HEK293T (cell line): ENCODE measurements around the gene GPNMB.
"Not testable (repeated sequence)": the region's sequence is repeated elsewhere in the genome, so short reads cannot be mapped to it uniquely, and the experiment has no call there.

ENCODE experiments used
- CTCF ChIA-PET: fragments of 350-600 bp; formaldehyde crosslinking; extraction: SDS; loops from one replicate; lab custom pipeline; 2021; ENCODE audit warnings: antibody characterized with exemption, inconsistent platforms; lab: Yijun Ruan, JAX
- POLR2A ChIA-PET: fragments of 350-600 bp; formaldehyde crosslinking; extraction: SDS; loops from one replicate; lab custom pipeline; 2020; ENCODE audit warnings: antibody characterized with exemption, inconsistent platforms; lab: Yijun Ruan, JAX
- DNase-seq: peaks from one replicate; pipeline ENCODE4 v3.0.0; 2012; ENCODE audit warnings: mixed read lengths; ENCODE audit errors: extremely low spot score
- ARNT ChIP-seq: fragments of 450-650 bp; IDR thresholded peaks from 2 replicates; pipeline ENCODE4 v1.6.1; 2017; ENCODE audit warnings: mild to moderate bottlenecking
- BHLHE40 ChIP-seq: fragments of 450-650 bp; IDR thresholded peaks from 2 replicates; pipeline ENCODE4 v1.6.1; 2016; ENCODE audit warnings: mild to moderate bottlenecking, moderate library complexity, borderline replicate concordance
- CTBP1 ChIP-seq: fragments of 450-650 bp; IDR thresholded peaks from 2 replicates; pipeline ENCODE4 v1.6.1; 2016; ENCODE audit warnings: borderline replicate concordance
- ELF4 ChIP-seq: fragments of 450-650 bp; IDR thresholded peaks from 2 replicates; pipeline ENCODE4 v1.6.1; 2017; ENCODE audit warnings: antibody characterized with exemption
- FOXA1 ChIP-seq: fragments of 450-650 bp; IDR thresholded peaks from 2 replicates; pipeline ENCODE4 v1.6.1; 2016; ENCODE audit warnings: mild to moderate bottlenecking
- FOXK2 ChIP-seq: fragments of 450-650 bp; IDR thresholded peaks from 2 replicates; pipeline ENCODE4 v1.6.1; 2016; ENCODE audit warnings: mild to moderate bottlenecking
- FOXM1 ChIP-seq: fragments of 450-650 bp; IDR thresholded peaks from 2 replicates; pipeline ENCODE4 v1.6.1; 2017; ENCODE audit warnings: mild to moderate bottlenecking, borderline replicate concordance
- HDGF ChIP-seq: fragments of 450-650 bp; IDR thresholded peaks from 2 replicates; pipeline ENCODE4 v1.6.1; 2017; ENCODE audit warnings: antibody characterized with exemption, borderline replicate concordance
- L3MBTL2 ChIP-seq: fragments of 450-650 bp; conservative IDR thresholded peaks from 2 replicates; pipeline ENCODE4 v1.6.1; 2016; ENCODE audit warnings: mild to moderate bottlenecking
- LEF1 ChIP-seq: fragments of 450-650 bp; IDR thresholded peaks from 2 replicates; pipeline ENCODE4 v1.6.1; 2017; ENCODE audit warnings: mild to moderate bottlenecking, borderline replicate concordance
- NFRKB ChIP-seq: fragments of 450-650 bp; IDR thresholded peaks from 2 replicates; pipeline ENCODE4 v1.6.1; 2016; ENCODE audit warnings: mild to moderate bottlenecking, moderate library complexity
- SP1 ChIP-seq: fragments of 450-650 bp; IDR thresholded peaks from 2 replicates; pipeline ENCODE4 v1.6.1; 2017
- SUZ12 ChIP-seq: fragments of 450-650 bp; IDR thresholded peaks from 2 replicates; pipeline ENCODE4 v1.6.1; 2016; ENCODE audit warnings: mild to moderate bottlenecking
- TARDBP ChIP-seq: fragments of 450-650 bp; IDR thresholded peaks from 2 replicates; pipeline ENCODE4 v1.6.1; 2016
- ZNF384 ChIP-seq: fragments of 450-650 bp; IDR thresholded peaks from 2 replicates; pipeline ENCODE4 v1.6.1; 2016
- TF ChIP-seq, protein P1 (sequence below): fragments of 450-650 bp; IDR thresholded peaks from 2 replicates; pipeline ENCODE4 v1.6.1; 2016

GPNMB gene

DNA sequence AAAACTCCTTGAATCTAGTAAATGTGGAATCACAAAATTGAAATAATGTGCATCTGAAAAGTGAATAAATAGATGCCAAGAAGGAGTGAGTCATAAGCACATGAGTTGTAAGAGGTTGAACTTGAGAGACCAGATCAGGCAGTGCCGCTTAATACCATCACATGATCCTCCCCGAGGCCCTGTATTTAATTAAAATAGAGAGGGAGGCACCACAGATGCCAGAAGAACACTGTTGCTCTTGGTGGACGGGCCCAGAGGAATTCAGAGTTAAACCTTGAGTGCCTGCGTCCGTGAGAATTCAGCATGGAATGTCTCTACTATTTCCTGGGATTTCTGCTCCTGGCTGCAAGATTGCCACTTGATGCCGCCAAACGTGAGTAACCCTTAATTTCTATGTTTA is at the start of gene GPNMB:
Gene GPNMB, plus strand, starts transcription at position 221 of the 400 bp plus-strand sequence. Its CDS starts 83 bp downstream, at position 304.
- CTCF ChIA-PET = no interaction called here
- POLR2A ChIA-PET = no interaction called here
- DNase-seq = no peak
- TF ChIP-seq TARDBP (no peak), SP1 (no peak), ZNF384 (no peak), HDGF (no peak), FOXK2 (no peak), LEF1 (no peak), ARNT (no peak), SUZ12 (no peak), FOXM1 (no peak), L3MBTL2 (no peak), FOXA1 (no peak)
- TF ChIP-seq, protein P1, sequence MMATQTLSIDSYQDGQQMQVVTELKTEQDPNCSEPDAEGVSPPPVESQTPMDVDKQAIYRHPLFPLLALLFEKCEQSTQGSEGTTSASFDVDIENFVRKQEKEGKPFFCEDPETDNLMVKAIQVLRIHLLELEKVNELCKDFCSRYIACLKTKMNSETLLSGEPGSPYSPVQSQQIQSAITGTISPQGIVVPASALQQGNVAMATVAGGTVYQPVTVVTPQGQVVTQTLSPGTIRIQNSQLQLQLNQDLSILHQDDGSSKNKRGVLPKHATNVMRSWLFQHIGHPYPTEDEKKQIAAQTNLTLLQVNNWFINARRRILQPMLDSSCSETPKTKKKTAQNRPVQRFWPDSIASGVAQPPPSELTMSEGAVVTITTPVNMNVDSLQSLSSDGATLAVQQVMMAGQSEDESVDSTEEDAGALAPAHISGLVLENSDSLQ = no peak

DNA sequence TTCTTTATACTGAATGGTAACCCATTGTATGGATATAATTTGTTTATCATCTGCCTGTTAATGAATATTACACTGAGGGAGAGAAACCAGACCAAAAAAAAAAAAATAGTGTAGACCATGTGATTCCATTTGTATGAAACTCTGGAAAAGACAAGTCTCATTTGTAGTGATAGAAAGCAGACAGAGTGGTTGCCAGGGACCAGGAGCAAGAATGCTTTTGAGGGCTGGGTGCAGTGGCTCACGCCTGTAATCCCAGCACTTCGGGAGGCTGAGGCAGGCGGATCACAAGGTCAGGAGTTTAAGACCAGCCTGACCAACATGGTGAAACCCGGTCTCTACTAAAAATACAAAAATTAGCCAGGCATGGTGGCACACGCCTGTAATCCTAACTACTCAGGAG is 48.8 kb upstream of the GPNMB start:
- POLR2A ChIA-PET = not testable (repeated sequence)

DNA sequence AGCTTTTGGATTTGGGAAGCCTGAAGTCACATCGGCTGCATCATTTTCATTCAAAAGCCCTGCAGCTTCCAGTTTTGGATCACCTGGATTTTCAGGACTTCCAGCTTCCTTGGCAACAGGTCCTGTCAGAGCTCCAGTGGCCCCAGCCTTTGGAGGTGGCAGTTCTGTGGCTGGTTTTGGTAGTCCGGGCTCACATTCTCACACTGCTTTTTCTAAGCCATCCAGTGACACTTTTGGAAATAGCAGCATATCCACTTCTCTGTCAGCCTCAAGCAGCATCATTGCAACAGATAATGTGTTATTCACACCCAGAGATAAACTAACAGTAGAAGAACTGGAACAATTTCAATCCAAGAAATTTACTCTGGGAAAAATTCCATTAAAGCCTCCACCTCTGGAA is 46.2 kb upstream of the GPNMB start:
- POLR2A ChIA-PET = no interaction called here
- CTCF ChIA-PET = no interaction called here
- TF ChIP-seq LEF1 (no peak), FOXM1 (no peak), BHLHE40 (no peak), SUZ12 (no peak), ARNT (no peak), FOXK2 (no peak), CTBP1 (no peak), ZNF384 (no peak), L3MBTL2 (no peak), HDGF (no peak), FOXA1 (no peak), ELF4 (no peak), SP1 (no peak)
- TF ChIP-seq, protein P1 = no peak
- DNase-seq = no peak

More for the DNA sequence above, 48.8 kb upstream of the GPNMB start:
- DNase-seq, CTCF ChIA-PET: not testable (repeated sequence)

DNA sequence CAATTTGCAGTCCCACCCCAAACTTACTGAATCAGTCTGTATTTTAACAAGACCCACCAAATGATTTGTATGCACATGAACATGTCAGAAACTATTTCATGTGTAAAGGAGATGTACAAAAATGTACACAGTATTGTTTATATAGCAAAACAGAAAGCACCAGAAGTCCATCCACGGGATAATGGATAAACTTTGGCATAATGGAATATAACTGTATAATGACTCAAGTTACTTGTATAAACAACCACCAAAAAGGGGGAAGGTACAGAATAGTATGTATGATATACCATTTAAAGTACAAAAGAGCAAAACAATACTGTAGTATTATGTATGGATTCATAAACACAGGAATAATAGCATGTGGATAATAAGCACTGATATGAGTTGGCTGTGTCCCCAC is 42.3 kb upstream of the GPNMB start:
- TF ChIP-seq, protein P1 = no peak
- TF ChIP-seq FOXK2 (no peak), SUZ12 (no peak), FOXA1 (no peak), L3MBTL2 (no peak), NFRKB (no peak)
- DNase-seq = no peak
- POLR2A ChIA-PET = no interaction called here
- CTCF ChIA-PET = interaction anchor here (0.6 kb wide), 1 partner anchor 193 kb away, joined by 3 read pairs; no protein-coding TSS in a partner anchor

DNA sequence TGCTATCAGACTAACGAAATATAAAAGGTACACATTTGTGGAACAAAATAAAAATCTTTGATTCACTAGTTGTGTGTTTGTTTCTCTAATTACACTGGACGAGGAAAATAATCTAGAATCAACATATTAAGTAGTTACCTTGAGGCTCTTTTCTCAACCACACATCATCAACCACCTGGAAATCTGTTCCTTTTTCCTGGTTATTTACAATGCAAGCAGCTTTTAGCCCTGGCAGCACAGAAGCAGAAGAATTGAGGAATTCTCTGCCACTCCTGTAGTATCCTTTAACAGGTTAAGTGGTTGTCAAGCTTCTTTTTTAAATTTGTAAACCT is 41.0 kb upstream of the GPNMB start:
- ChIA-PET POLR2A (no interaction called here), CTCF (no interaction called here)
- TF ChIP-seq CTBP1 (no peak), L3MBTL2 (no peak), LEF1 (no peak), NFRKB (no peak), ZNF384 (no peak), SUZ12 (no peak), FOXK2 (no peak), HDGF (no peak), FOXA1 (no peak), BHLHE40 (no peak), ELF4 (no peak), ARNT (no peak), SP1 (no peak), TARDBP (no peak), FOXM1 (no peak)
- TF ChIP-seq, protein P1 = no peak
- no peak for DNase-seq

DNA sequence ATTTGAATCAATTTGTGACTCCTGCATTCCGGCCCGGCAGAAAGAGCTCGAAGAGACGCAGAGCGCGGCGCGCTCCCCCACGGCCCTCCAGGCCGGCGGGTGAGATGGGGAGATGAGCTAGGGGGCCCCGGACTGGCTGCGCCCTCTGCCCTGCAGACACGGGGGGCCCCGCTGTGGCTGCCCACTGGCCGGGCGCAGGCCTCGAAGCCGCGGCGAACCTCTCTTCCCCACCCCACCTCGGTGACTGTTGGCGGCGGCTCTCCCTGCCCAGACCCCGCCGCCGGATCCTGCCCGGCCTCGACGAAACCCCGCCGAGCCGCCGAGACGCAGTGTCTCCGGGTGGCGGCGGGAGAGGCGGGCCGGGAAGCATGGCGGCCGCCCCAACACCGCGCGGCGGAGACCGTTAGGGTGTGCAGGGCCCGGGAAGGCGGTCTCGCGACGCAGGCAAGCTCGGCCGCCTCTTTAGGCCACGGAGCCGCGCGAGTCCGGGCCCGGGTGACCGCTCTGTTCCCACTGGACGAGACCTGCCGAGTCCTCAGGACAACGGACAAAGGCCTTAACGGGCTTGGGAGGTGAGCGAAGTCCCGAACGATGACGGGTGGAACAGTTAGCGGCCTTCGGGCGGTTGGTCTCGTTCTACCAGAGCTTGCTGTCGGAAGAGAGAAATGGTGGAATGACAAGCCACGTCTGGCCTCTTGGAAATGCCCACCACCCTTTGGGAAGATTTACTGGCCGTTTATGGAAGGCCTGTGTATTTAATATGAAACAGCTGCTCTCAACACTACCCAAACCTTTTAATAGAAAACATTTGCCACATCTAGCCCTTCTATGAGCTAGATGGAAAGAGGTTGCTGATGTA is 40.4 kb upstream of the GPNMB start:
- CTCF ChIA-PET = no interaction called here

More for the DNA sequence above, 40.4 kb upstream of the GPNMB start:
- DNase-seq = no peak
- POLR2A ChIA-PET = no interaction called here
- TF ChIP-seq TARDBP (no peak), SP1 (no peak), FOXK2 (no peak), ELF4 (no peak), CTBP1 (no peak), ZNF384 (no peak), BHLHE40 (no peak), L3MBTL2 (no peak), LEF1 (no peak), ARNT (no peak), HDGF (no peak), SUZ12 (no peak), NFRKB (no peak), FOXA1 (no peak), FOXM1 (no peak)
- TF ChIP-seq, protein P1 = no peak
